Liver (tissue), 9 donors: ENCODE results near the gene LMF1. TPM values are rescaled to one million over a fixed set of nuclear protein-coding genes. Genes with fewer than 3 reads are reported as not detected.

ENCODE experiments used
- DNase-seq: peaks from one replicate; pipeline ENCODE4 v3.0.0-alpha.2; 2017; ENCODE audit warnings: low spot score
- H3K27ac ChIP-seq, 2 donors: one replicate each; pipeline ENCODE4 v1.7.0; 2013; ENCODE audit warnings: inconsistent platforms in 2 of 2, low read length in 2 of 2, control low read depth in 1 of 2, low read depth in 1 of 2, mild to moderate bottlenecking in 1 of 2
- H3K27me3 ChIP-seq, 4 donors: one replicate each; pipeline versions ENCODE4 v1.6.1 to v1.7.0; 2013; ENCODE audit warnings: low read length in 3 of 4, inconsistent platforms in 1 of 4, mild to moderate bottlenecking in 1 of 4, moderate library complexity in 1 of 4; ENCODE audit not compliant: control insufficient read depth in 4 of 4, insufficient read depth in 4 of 4
- H3K36me3 ChIP-seq, 4 donors: one replicate each; pipeline versions ENCODE4 v1.6.1 to v1.7.0; 2013; ENCODE audit warnings: low read length in 3 of 4, mild to moderate bottlenecking in 3 of 4, low read depth in 1 of 4, moderate library complexity in 1 of 4; ENCODE audit not compliant: control insufficient read depth in 4 of 4, insufficient read depth in 3 of 4
- H3K4me1 ChIP-seq, 4 donors: one replicate each; pipeline versions ENCODE4 v1.6.1 to v1.7.0; 2013; ENCODE audit warnings: low read length in 3 of 4, mild to moderate bottlenecking in 3 of 4, moderate library complexity in 1 of 4; ENCODE audit not compliant: control insufficient read depth in 4 of 4, insufficient read depth in 4 of 4
- H3K4me3 ChIP-seq, 3 donors: one replicate each; pipeline versions ENCODE4 v1.6.1 to v1.7.0; 2013; ENCODE audit warnings: low read length in 3 of 3, control low read depth in 1 of 3, low read depth in 1 of 3, mild to moderate bottlenecking in 1 of 3
- H3K9ac ChIP-seq, 2 donors: one replicate each; pipeline ENCODE4 v1.7.0; 2013; ENCODE audit warnings: low read length in 2 of 2, mild to moderate bottlenecking in 2 of 2, moderate library complexity in 2 of 2, control low read depth in 1 of 2, low read depth in 1 of 2
- H3K9me3 ChIP-seq, 4 donors: one replicate each; pipeline versions ENCODE4 v1.6.1 to v1.7.0; 2013; ENCODE audit warnings: low read length in 3 of 4; ENCODE audit not compliant: control insufficient read depth in 4 of 4
- EGR1 ChIP-seq, 2 donors: IDR thresholded peaks; 2 replicates each; pipeline ENCODE4 v1.6.1; 2016 to 2018; ENCODE audit warnings: antibody characterized with exemption in 2 of 2, low read depth in 2 of 2
- FOXA1 ChIP-seq: IDR thresholded peaks from 2 replicates; pipeline ENCODE4 v1.6.1; 2016; ENCODE audit warnings: antibody characterized with exemption
- FOXA2 ChIP-seq: IDR thresholded peaks from 2 replicates; pipeline ENCODE4 v1.6.1; 2016; ENCODE audit warnings: antibody characterized with exemption
- GABPA ChIP-seq, 2 donors: IDR thresholded peaks in 1 of 2; conservative IDR thresholded peaks in 1 of 2; 2 replicates each; pipeline ENCODE4 v1.6.1; 2016; ENCODE audit warnings: antibody characterized with exemption in 2 of 2, mild to moderate bottlenecking in 1 of 2, moderate library complexity in 1 of 2
- HNF4A ChIP-seq, 2 donors: conservative IDR thresholded peaks; 2 replicates each; pipeline ENCODE4 v1.6.1; 2016; ENCODE audit warnings: antibody characterized with exemption in 2 of 2, mild to moderate bottlenecking in 2 of 2
- HNF4G ChIP-seq: IDR thresholded peaks from 2 replicates; pipeline ENCODE4 v1.6.1; 2016; ENCODE audit warnings: antibody characterized with exemption
- JUND ChIP-seq, 2 donors: IDR thresholded peaks; 2 replicates each; pipeline ENCODE4 v1.6.1; 2016; ENCODE audit warnings: antibody characterized with exemption in 2 of 2
- NR2F2 ChIP-seq: IDR thresholded peaks from 2 replicates; pipeline ENCODE4 v1.6.1; 2016; ENCODE audit warnings: antibody characterized with exemption
- RAD21 ChIP-seq, 2 donors: IDR thresholded peaks; 2 replicates each; pipeline ENCODE4 v1.6.1; 2016; ENCODE audit warnings: antibody characterized with exemption in 2 of 2, mild to moderate bottlenecking in 2 of 2
- RXRA ChIP-seq, 2 donors: IDR thresholded peaks; 2 replicates each; pipeline ENCODE4 v1.6.1; 2017 to 2018; ENCODE audit warnings: antibody characterized with exemption in 2 of 2, mild to moderate bottlenecking in 1 of 2
- SP1 ChIP-seq: IDR thresholded peaks from 2 replicates; pipeline ENCODE4 v1.6.1; 2018; ENCODE audit warnings: antibody characterized with exemption, mild to moderate bottlenecking
- TAF1 ChIP-seq: conservative IDR thresholded peaks from 2 replicates; pipeline ENCODE4 v1.6.1; 2016; ENCODE audit warnings: antibody characterized with exemption, mild to moderate bottlenecking
- YY1 ChIP-seq: IDR thresholded peaks from 2 replicates; pipeline ENCODE4 v1.6.1; 2016; ENCODE audit warnings: antibody characterized with exemption, mild to moderate bottlenecking
- WGBS: extraction: QIAGEN DNeasy Blood & Tissue Kit; methylation state at CpG from one replicate; pipeline ENCODE4 v1.1.7; 2013; 5-methylcytosine and 5-hydroxymethylcytosine counted together
- polyA plus RNA-seq, 2 donors: library from polyadenylated mRNA; stranded (reverse) in 1 of 2; unstranded in 1 of 2; fragments of 200-250 nt in 1 of 2; fragments of >200 nt in 1 of 2; fragmentation: Nextera tagmentation in 1 of 2; extraction: Ambion mirVana in 1 of 2; gene quantifications; one replicate each; pipeline versions ENCODE4 v1.2.1 to v1.2.3, GENCODE V29; 2013 to 2015
- total RNA-seq, 2 donors: library from RNA; depleted of rRNA; stranded (reverse); fragments of >200 nt; gene quantifications; one replicate each; pipeline ENCODE4 v1.2.3, GENCODE V29; 2014
- TF ChIP-seq, protein P1 (sequence below): IDR thresholded peaks from 2 replicates; pipeline ENCODE4 v1.6.1; 2016; ENCODE audit warnings: antibody characterized with exemption, mild to moderate bottlenecking
- TF ChIP-seq, protein P2 (sequence below): IDR thresholded peaks from 2 replicates; pipeline ENCODE4 v1.6.1; 2016; ENCODE audit warnings: antibody characterized with exemption
- TF ChIP-seq, protein P3 (sequence below): fragments of 150-350 bp; IDR thresholded peaks from 2 replicates; pipeline ENCODE4 v1.5.1; 2017; ENCODE audit warnings: improper control_type of control experiment, low read depth, low read length; ENCODE audit not compliant: missing input control
- TF ChIP-seq, protein P4 (sequence below): IDR thresholded peaks from 2 replicates; pipeline ENCODE4 v1.6.1; 2016; ENCODE audit warnings: antibody characterized with exemption
- donor health status: healthy.
- donor health status: healthy.
- donor health status: healthy.
- donor health status: healthy.
- donor health status: healthy.

The LMF1 gene
- total and polyA plus RNA-seq, 4 donors: 8.8 to 24.3 (median 12.6) TPM

DNA sequence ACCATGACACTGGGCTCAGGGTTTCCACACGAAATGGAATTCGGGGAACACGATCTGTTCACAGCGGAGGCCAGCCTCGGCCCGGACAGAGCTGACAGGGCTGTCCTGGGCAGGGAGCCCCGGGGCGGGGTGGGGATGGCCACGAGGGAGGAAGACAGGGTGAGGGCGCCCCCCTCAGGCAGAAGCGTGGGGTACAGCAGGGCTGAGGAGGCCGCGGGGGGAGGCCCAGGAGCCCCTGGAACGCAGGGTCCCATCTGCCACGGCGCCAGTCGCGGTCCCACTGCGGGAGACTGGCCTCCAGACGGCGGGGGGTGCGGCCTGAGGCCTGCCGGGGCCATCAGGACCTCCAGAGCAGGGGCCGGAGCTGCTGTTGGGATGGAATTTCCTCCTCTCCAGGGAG lies 75.9 kb downstream of the LMF1 start:
- H3K9ac ChIP-seq: no peak overlapping the region
- no peak for DNase-seq
- 94% methylated on average over 24 of the region's 24 CpGs for WGBS
- no peak overlapping the region for H3K4me3 ChIP-seq
- no peaks in the 10 kb centered on the region for H3K4me1 ChIP-seq
- H3K27me3 ChIP-seq: no peaks in the 10 kb centered on the region
- no peak for TF ChIP-seq HNF4G
- TF ChIP-seq, protein P1, sequence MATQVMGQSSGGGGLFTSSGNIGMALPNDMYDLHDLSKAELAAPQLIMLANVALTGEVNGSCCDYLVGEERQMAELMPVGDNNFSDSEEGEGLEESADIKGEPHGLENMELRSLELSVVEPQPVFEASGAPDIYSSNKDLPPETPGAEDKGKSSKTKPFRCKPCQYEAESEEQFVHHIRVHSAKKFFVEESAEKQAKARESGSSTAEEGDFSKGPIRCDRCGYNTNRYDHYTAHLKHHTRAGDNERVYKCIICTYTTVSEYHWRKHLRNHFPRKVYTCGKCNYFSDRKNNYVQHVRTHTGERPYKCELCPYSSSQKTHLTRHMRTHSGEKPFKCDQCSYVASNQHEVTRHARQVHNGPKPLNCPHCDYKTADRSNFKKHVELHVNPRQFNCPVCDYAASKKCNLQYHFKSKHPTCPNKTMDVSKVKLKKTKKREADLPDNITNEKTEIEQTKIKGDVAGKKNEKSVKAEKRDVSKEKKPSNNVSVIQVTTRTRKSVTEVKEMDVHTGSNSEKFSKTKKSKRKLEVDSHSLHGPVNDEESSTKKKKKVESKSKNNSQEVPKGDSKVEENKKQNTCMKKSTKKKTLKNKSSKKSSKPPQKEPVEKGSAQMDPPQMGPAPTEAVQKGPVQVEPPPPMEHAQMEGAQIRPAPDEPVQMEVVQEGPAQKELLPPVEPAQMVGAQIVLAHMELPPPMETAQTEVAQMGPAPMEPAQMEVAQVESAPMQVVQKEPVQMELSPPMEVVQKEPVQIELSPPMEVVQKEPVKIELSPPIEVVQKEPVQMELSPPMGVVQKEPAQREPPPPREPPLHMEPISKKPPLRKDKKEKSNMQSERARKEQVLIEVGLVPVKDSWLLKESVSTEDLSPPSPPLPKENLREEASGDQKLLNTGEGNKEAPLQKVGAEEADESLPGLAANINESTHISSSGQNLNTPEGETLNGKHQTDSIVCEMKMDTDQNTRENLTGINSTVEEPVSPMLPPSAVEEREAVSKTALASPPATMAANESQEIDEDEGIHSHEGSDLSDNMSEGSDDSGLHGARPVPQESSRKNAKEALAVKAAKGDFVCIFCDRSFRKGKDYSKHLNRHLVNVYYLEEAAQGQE: no peak
- TF ChIP-seq FOXA1: no peak
- TF ChIP-seq NR2F2: no peak
- TF ChIP-seq, protein P2, sequence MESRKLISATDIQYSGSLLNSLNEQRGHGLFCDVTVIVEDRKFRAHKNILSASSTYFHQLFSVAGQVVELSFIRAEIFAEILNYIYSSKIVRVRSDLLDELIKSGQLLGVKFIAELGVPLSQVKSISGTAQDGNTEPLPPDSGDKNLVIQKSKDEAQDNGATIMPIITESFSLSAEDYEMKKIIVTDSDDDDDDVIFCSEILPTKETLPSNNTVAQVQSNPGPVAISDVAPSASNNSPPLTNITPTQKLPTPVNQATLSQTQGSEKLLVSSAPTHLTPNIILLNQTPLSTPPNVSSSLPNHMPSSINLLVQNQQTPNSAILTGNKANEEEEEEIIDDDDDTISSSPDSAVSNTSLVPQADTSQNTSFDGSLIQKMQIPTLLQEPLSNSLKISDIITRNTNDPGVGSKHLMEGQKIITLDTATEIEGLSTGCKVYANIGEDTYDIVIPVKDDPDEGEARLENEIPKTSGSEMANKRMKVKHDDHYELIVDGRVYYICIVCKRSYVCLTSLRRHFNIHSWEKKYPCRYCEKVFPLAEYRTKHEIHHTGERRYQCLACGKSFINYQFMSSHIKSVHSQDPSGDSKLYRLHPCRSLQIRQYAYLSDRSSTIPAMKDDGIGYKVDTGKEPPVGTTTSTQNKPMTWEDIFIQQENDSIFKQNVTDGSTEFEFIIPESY: no peak
- no peak for TF ChIP-seq JUND (IDR thresholded peaks at IDR 0.05)
- no peak for TF ChIP-seq RAD21 (IDR thresholded peaks at IDR 0.05)
- TF ChIP-seq SP1: no peak
- no peak for TF ChIP-seq TAF1
- TF ChIP-seq YY1: no peak
- TF ChIP-seq GABPA (IDR thresholded peaks at IDR 0.05 in 1 of 2, conservative IDR thresholded peaks at IDR 0.05 in 1 of 2): no peak
- TF ChIP-seq, protein P3, sequence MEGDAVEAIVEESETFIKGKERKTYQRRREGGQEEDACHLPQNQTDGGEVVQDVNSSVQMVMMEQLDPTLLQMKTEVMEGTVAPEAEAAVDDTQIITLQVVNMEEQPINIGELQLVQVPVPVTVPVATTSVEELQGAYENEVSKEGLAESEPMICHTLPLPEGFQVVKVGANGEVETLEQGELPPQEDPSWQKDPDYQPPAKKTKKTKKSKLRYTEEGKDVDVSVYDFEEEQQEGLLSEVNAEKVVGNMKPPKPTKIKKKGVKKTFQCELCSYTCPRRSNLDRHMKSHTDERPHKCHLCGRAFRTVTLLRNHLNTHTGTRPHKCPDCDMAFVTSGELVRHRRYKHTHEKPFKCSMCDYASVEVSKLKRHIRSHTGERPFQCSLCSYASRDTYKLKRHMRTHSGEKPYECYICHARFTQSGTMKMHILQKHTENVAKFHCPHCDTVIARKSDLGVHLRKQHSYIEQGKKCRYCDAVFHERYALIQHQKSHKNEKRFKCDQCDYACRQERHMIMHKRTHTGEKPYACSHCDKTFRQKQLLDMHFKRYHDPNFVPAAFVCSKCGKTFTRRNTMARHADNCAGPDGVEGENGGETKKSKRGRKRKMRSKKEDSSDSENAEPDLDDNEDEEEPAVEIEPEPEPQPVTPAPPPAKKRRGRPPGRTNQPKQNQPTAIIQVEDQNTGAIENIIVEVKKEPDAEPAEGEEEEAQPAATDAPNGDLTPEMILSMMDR: no peak
- TF ChIP-seq HNF4A (conservative IDR thresholded peaks at IDR 0.05): no peak
- TF ChIP-seq RXRA (IDR thresholded peaks at IDR 0.05): no peak
- H3K36me3 ChIP-seq: peaks cover 0 to 9% (median 1%) of the 10 kb centered on the region in 4 donors
- H3K27ac ChIP-seq: no peak overlapping the region
- no peaks in the 10 kb centered on the region for H3K9me3 ChIP-seq

DNA sequence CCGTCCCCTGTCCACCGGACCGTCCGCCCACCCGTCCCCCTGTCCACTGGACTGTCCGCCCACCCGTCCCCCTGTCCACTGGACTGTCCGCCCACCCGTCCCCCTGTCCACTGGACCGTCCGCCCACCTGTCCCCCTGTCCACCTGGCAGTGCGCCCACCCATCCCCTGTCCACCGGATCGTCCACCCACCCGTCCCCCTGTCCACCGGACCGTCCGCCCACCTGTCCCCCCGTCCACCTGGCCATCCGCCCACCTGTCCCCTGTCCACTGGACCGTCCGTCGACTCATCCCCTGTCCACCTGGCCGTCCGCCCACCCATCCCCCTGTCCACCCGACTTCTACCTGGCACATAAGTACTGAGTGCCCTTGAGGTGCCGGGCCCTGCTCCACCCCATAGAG lies 76.6 kb downstream of the LMF1 start:
- Histone ChIP-seq H3K4me1 (no peaks in the 10 kb centered on the region), H3K9ac (no peak overlapping the region), H3K9me3 (no peaks in the 10 kb centered on the region), H3K27me3 (no peaks in the 10 kb centered on the region), H3K27ac (no peak overlapping the region), H3K4me3 (no peak overlapping the region), H3K36me3 (peaks cover 0 to 9% (median 1%) of the 10 kb centered on the region in 4 donors)
- DNase-seq: no peak
- 88% methylated on average over 27 of the region's 27 CpGs for WGBS
- TF ChIP-seq NR2F2 (no peak), TAF1 (no peak), SP1 (no peak), FOXA1 (no peak), EGR1 (IDR thresholded peaks at IDR 0.05; ENCODE audit: low read depth in 2 of 2) (no peak), JUND (IDR thresholded peaks at IDR 0.05) (no peak), RAD21 (IDR thresholded peaks at IDR 0.05) (no peak), GABPA (IDR thresholded peaks at IDR 0.05 in 1 of 2, conservative IDR thresholded peaks at IDR 0.05 in 1 of 2) (no peak), HNF4A (conservative IDR thresholded peaks at IDR 0.05) (no peak), FOXA2 (no peak)
- TF ChIP-seq, protein P4, sequence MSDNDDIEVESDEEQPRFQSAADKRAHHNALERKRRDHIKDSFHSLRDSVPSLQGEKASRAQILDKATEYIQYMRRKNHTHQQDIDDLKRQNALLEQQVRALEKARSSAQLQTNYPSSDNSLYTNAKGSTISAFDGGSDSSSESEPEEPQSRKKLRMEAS: no peak
- TF ChIP-seq, protein P3: no peak
- TF ChIP-seq, protein P2: no peak
